Mesenchymal stem cell (in vitro differentiated cells and primary cell): Measurements from ENCODE around the gene TADA3. TPM values are rescaled to one million over a fixed set of nuclear protein-coding genes. Genes with fewer than 3 reads are reported as not detected.

Source experiments
- DNase-seq: peaks from one replicate; pipeline ENCODE4 v3.0.0-alpha.2; 2013
- H2AFZ ChIP-seq: one replicate; pipeline ENCODE4 v1.6.1; 2013; ENCODE audit warnings: low read depth, mild to moderate bottlenecking, control low read depth, inconsistent platforms, low read length, moderate library complexity
- H2AK5ac ChIP-seq: 2 replicates; pipeline ENCODE4 v1.6.1; 2013; ENCODE audit warnings: low read length, moderate library complexity, mild to moderate bottlenecking, inconsistent platforms; ENCODE audit not compliant: severe bottlenecking
- H2BK120ac ChIP-seq: one replicate; pipeline ENCODE4 v1.6.1; 2013; ENCODE audit warnings: low read depth, mild to moderate bottlenecking, inconsistent platforms, low read length, moderate library complexity
- H2BK12ac ChIP-seq, 2 experiments: one replicate each; pipeline ENCODE4 v1.6.1; 2013; ENCODE audit warnings: inconsistent platforms in 2 of 2, low read length in 2 of 2, mild to moderate bottlenecking in 2 of 2, moderate library complexity in 2 of 2, control low read depth in 1 of 2
- H2BK15ac ChIP-seq: one replicate; pipeline ENCODE4 v1.6.1; 2013; ENCODE audit warnings: mild to moderate bottlenecking, low read depth, inconsistent platforms; ENCODE audit not compliant: poor library complexity, severe bottlenecking
- H2BK5ac ChIP-seq: 2 replicates; pipeline ENCODE4 v1.6.1; 2013; ENCODE audit warnings: low read depth, mild to moderate bottlenecking, low read length, control low read depth, inconsistent platforms; ENCODE audit not compliant: poor library complexity, severe bottlenecking
- H3K14ac ChIP-seq, 2 experiments: one replicate each; pipeline ENCODE4 v1.6.1; 2013; ENCODE audit warnings: inconsistent platforms in 2 of 2, low read length in 2 of 2, control low read depth in 1 of 2, mild to moderate bottlenecking in 1 of 2, moderate library complexity in 1 of 2
- H3K18ac ChIP-seq, 2 experiments: one replicate each; pipeline ENCODE4 v1.6.1; 2013; ENCODE audit warnings: inconsistent platforms in 2 of 2, low read length in 2 of 2, control low read depth in 1 of 2, low read depth in 1 of 2, mild to moderate bottlenecking in 1 of 2
- H3K23ac ChIP-seq, 2 experiments: one replicate each; pipeline ENCODE4 v1.6.1; 2013; ENCODE audit warnings: inconsistent platforms in 2 of 2, low read length in 2 of 2, mild to moderate bottlenecking in 2 of 2, moderate library complexity in 2 of 2, control low read depth in 1 of 2
- H3K27ac ChIP-seq: 2 replicates; pipeline ENCODE4 v1.5.1; 2013; ENCODE audit warnings: mild to moderate bottlenecking, moderate library complexity, low read length, control low read depth, inconsistent platforms; ENCODE audit not compliant: poor library complexity, severe bottlenecking
- H3K27me3 ChIP-seq, 2 experiments: 2 replicates each; pipeline versions ENCODE4 v1.6.1 to v1.7.0; 2013; ENCODE audit warnings: low read length in 2 of 2, mild to moderate bottlenecking in 2 of 2, moderate library complexity in 2 of 2, control low read depth in 1 of 2, inconsistent platforms in 1 of 2; ENCODE audit not compliant: control insufficient read depth in 1 of 2, insufficient read depth in 1 of 2
- H3K36me3 ChIP-seq, 2 experiments: 2 replicates each; pipeline versions ENCODE4 v1.6.1 to v1.7.0; 2013; ENCODE audit warnings: low read length in 2 of 2, control low read depth in 1 of 2, inconsistent platforms in 1 of 2, low read depth in 1 of 2, mild to moderate bottlenecking in 1 of 2; ENCODE audit not compliant: insufficient read depth in 2 of 2, control insufficient read depth in 1 of 2
- H3K4ac ChIP-seq, 2 experiments: one replicate each; pipeline ENCODE4 v1.6.1; 2013; ENCODE audit warnings: inconsistent platforms in 2 of 2, low read length in 2 of 2, mild to moderate bottlenecking in 2 of 2, moderate library complexity in 2 of 2, control low read depth in 1 of 2, low read depth in 1 of 2
- H3K4me1 ChIP-seq: 2 replicates; pipeline ENCODE4 v1.6.1; 2013; ENCODE audit warnings: low read depth, low read length, control low read depth; ENCODE audit not compliant: control insufficient read depth, insufficient read depth
- H3K4me2 ChIP-seq: 2 replicates; pipeline ENCODE4 v1.6.1; 2013; ENCODE audit warnings: low read length, mild to moderate bottlenecking, inconsistent platforms; ENCODE audit not compliant: poor library complexity, severe bottlenecking
- H3K4me3 ChIP-seq, 2 experiments: 2 replicates each; pipeline versions ENCODE4 v1.5.1 to v1.7.0; 2013; ENCODE audit warnings: low read length in 2 of 2, mild to moderate bottlenecking in 2 of 2, control low read depth in 1 of 2, low read depth in 1 of 2; ENCODE audit not compliant: insufficient read depth in 1 of 2
- H3K79me1 ChIP-seq: replicated peaks from 2 replicates; pipeline ENCODE4 v1.6.1; 2013; ENCODE audit warnings: mild to moderate bottlenecking, control low read depth, low read length, inconsistent platforms; ENCODE audit not compliant: poor library complexity, severe bottlenecking
- H3K9ac ChIP-seq: 2 replicates; pipeline ENCODE4 v1.7.0; 2013; ENCODE audit warnings: mild to moderate bottlenecking, low read length, moderate library complexity
- H3K9me3 ChIP-seq: 2 replicates; pipeline ENCODE4 v1.7.0; 2013; ENCODE audit warnings: mild to moderate bottlenecking, low read length; ENCODE audit not compliant: control insufficient read depth
- H4K8ac ChIP-seq: one replicate; pipeline ENCODE4 v1.6.1; 2013; ENCODE audit warnings: inconsistent platforms, mild to moderate bottlenecking, low read length, moderate library complexity
- H4K91ac ChIP-seq: one replicate; pipeline ENCODE4 v1.6.1; 2013; ENCODE audit warnings: mild to moderate bottlenecking, low read length, inconsistent platforms
- WGBS: methylation state at CpG from one replicate; pipeline ENCODE4 v1.1.7; 2013; ENCODE audit warnings: mixed read lengths; 5-methylcytosine and 5-hydroxymethylcytosine counted together
- polyA plus RNA-seq, 2 experiments: library from polyadenylated mRNA; stranded (reverse); fragments of 200-250 nt; gene quantifications; one replicate each; pipeline ENCODE4 v1.2.3, GENCODE V29; 2013

The TADA3 gene
- 53.4 TPM for polyA plus RNA-seq (2013, experiment 1 of 2)
- 54.2 TPM for polyA plus RNA-seq (2013, experiment 2 of 2)

GRCh38 chr3:9792405-9793160 is at the start of gene TADA3, which contains the start of gene ARPC4:
Gene TADA3, minus strand, starts transcription at chr3:9792473. Its CDS starts 1,007 bp downstream, at chr3:9791466.
Gene ARPC4, plus strand, starts transcription at chr3:9793082. Its CDS starts 40 bp downstream, at chr3:9793122.
- Histone ChIP-seq H3K27me3 (no peaks in the 10 kb centered on the region), H3K4ac (peak within 1 kb of the TSS; percentile 75 to 93), H3K9ac (peak within 1 kb of the TSS; percentile 99), H2AFZ (no peak within 1 kb of the TSS), H3K4me1 (peaks cover 8% of the 10 kb centered on the region), H3K9me3 (no peaks in the 10 kb centered on the region), H2BK15ac (peak within 1 kb of the TSS; percentile 96), H3K14ac (peak within 1 kb of the TSS in 1 of 2 experiments; percentile 23), H4K8ac (peak within 1 kb of the TSS; percentile 84), H4K91ac (peak within 1 kb of the TSS; percentile 72), H2BK5ac (peak within 1 kb of the TSS; percentile 98), H2AK5ac (peak within 1 kb of the TSS; percentile 88), H3K4me3 (peak within 1 kb of the TSS; percentile 83 to 96), H2BK12ac (no peak within 1 kb of the TSS), H3K79me1 (peaks cover 19% of the 10 kb centered on the region), H3K36me3 (peaks cover 31 to 50% of the 10 kb centered on the region in 2 experiments), H3K18ac (peak within 1 kb of the TSS; percentile 74 to 88), H3K27ac (peak within 1 kb of the TSS; percentile 96), H3K4me2 (peak within 1 kb of the TSS; percentile 69), H2BK120ac (peak within 1 kb of the TSS; percentile 98), H3K23ac (no peak within 1 kb of the TSS)
- DNase-seq, result peak; percentile 98
- WGBS, result 1% methylated on average over 61 of the region's 65 CpGs

- Histone ChIP-seq H3K23ac (no peak overlapping the region), H3K9ac (no peak overlapping the region), H2BK12ac (no peak overlapping the region), H3K4me2 (no peak overlapping the region), H3K18ac (no peak overlapping the region), H3K4ac (no peak overlapping the region), H3K27me3 (no peaks in the 10 kb centered on the region), H2AFZ (no peak overlapping the region), H4K8ac (no peak overlapping the region), H3K14ac (no peak overlapping the region), H3K79me1 (peaks cover 17% of the 10 kb centered on the region), H3K9me3 (no peaks in the 10 kb centered on the region), H4K91ac (no peak overlapping the region), H3K36me3 (peaks cover 34 to 52% of the 10 kb centered on the region in 2 experiments), H2BK15ac (no peak overlapping the region), H2AK5ac (no peak overlapping the region), H3K4me1 (peaks cover 14% of the 10 kb centered on the region), H3K4me3 (no peak overlapping the region), H3K27ac (no peak overlapping the region), H2BK120ac (no peak overlapping the region), H2BK5ac (no peak overlapping the region)
- WGBS, result 83% methylated on average over 8 of the region's 8 CpGs
- DNase-seq, result no peak
These were observed 48.7 kb upstream of the TADA3 start for GRCh38 chr3:9841015-9841414.

GRCh38 chr3:9838856-9839255 is 46.6 kb upstream of the TADA3 start:
- H3K23ac ChIP-seq, result no peak overlapping the region
- H2BK15ac ChIP-seq, result no peak overlapping the region
- no peak overlapping the region for H3K27ac ChIP-seq
- no peak overlapping the region for H4K8ac ChIP-seq
- no peak overlapping the region for H3K4me2 ChIP-seq
- H2BK5ac ChIP-seq, result no peak overlapping the region
- no peak overlapping the region for H2BK120ac ChIP-seq
- H3K14ac ChIP-seq, result no peak overlapping the region
- 93% methylated on average over 4 of the region's 4 CpGs for WGBS
- peaks cover 19% of the 10 kb centered on the region for H3K79me1 ChIP-seq
- no peaks in the 10 kb centered on the region for H3K9me3 ChIP-seq
- H3K9ac ChIP-seq, result no peak overlapping the region
- no peak overlapping the region for H2AFZ ChIP-seq
- H2BK12ac ChIP-seq, result no peak overlapping the region
- H3K4me3 ChIP-seq, result no peak overlapping the region
- H3K27me3 ChIP-seq, result no peaks in the 10 kb centered on the region
- peaks cover 52 to 73% of the 10 kb centered on the region in 2 experiments for H3K36me3 ChIP-seq
- H3K4ac ChIP-seq, result no peak overlapping the region
- DNase-seq, result no peak
- H3K18ac ChIP-seq, result no peak overlapping the region
- H3K4me1 ChIP-seq, result peaks cover 16% of the 10 kb centered on the region
- H2AK5ac ChIP-seq, result no peak overlapping the region
- H4K91ac ChIP-seq, result no peak overlapping the region

GRCh38 chr3:9837701-9838582 is 45.7 kb upstream of the TADA3 start:
- Histone ChIP-seq H2BK5ac (no peak overlapping the region), H3K27me3 (no peaks in the 10 kb centered on the region), H3K23ac (no peak overlapping the region), H4K91ac (no peak overlapping the region), H3K14ac (no peak overlapping the region), H2BK15ac (no peak overlapping the region), H3K27ac (no peak overlapping the region), H4K8ac (no peak overlapping the region), H3K36me3 (peaks cover 60 to 80% of the 10 kb centered on the region in 2 experiments), H2BK120ac (no peak overlapping the region), H2BK12ac (no peak overlapping the region), H2AK5ac (no peak overlapping the region), H3K4me3 (no peak overlapping the region), H3K4me1 (peaks cover 12% of the 10 kb centered on the region), H3K4ac (no peak overlapping the region), H3K18ac (no peak overlapping the region), H3K79me1 (peaks cover 14% of the 10 kb centered on the region), H3K9me3 (no peaks in the 10 kb centered on the region), H3K4me2 (no peak overlapping the region), H2AFZ (no peak overlapping the region), H3K9ac (no peak overlapping the region)
- DNase-seq, result no peak
- 94% methylated on average over 8 of the region's 12 CpGs for WGBS
